Lung microvascular endothelial cell (primary cell): Measurements from ENCODE around the gene AGPAT2. TPM values are rescaled to one million over a fixed set of nuclear protein-coding genes. Genes with fewer than 3 reads are reported as not detected.
"Not testable (repeated sequence)": the region's sequence is repeated elsewhere in the genome, so short reads cannot be mapped to it uniquely, and the experiment has no call there.

ENCODE experiments used
- DNase-seq, 2 donors: peaks; one replicate each; pipeline versions ENCODE4 v3.0.0 to v3.0.0-alpha.2; 2010; ENCODE audit warnings: low read depth in 2 of 2
- total RNA-seq: library from RNA; depleted of rRNA; stranded (reverse); fragments of >200 nt; gene quantifications from 2 replicates; pipeline ENCODE4 v1.2.1, GENCODE V29; 2014

The AGPAT2 gene
- total RNA-seq, 1 donor from 2014 or later: 18.8 TPM

GRCh38 chr9:136720251-136720897 is 33.1 kb upstream of the AGPAT2 start:
- DNase-seq: peak in 1 of 2 donors; percentile 43

GRCh38 chr9:136719195-136719880 is 32.1 kb upstream of the AGPAT2 start:
- DNase-seq: peak in 1 of 2 donors; percentile 57

GRCh38 chr9:136718345-136719194 is 31.3 kb upstream of the AGPAT2 start:
- DNase-seq: no peak

- DNase-seq: no peak
Measured at GRCh38 chr9:136717399-136717798, 30.1 kb upstream of the AGPAT2 start.

GRCh38 chr9:136714893-136715274 is 27.6 kb upstream of the AGPAT2 start:
- no peak for DNase-seq

GRCh38 chr9:136714096-136714892 is 27.0 kb upstream of the AGPAT2 start:
- DNase-seq: peak; percentile 49 to 87

- peak in 1 of 2 donors; percentile 44 for DNase-seq
Measured at GRCh38 chr9:136713550-136713949, 26.3 kb upstream of the AGPAT2 start.

- no peak for DNase-seq
Measured at GRCh38 chr9:136712690-136713544, 25.7 kb upstream of the AGPAT2 start.

- DNase-seq: peak in 1 of 2 donors; percentile 59
Measured at GRCh38 chr9:136711751-136712689, 24.8 kb upstream of the AGPAT2 start, which contains the start of gene DIPK1B. DIPK1B (plus strand) TSS chr9:136712572; CDS start chr9:136712666, 94 bp downstream.

- DNase-seq: peak in 1 of 2 donors; percentile 67
Measured at GRCh38 chr9:136711219-136711648, 24.0 kb upstream of the AGPAT2 start.

GRCh38 chr9:136710543-136710942 is 23.3 kb upstream of the AGPAT2 start:
- no peak for DNase-seq

- no peak for DNase-seq
Measured at GRCh38 chr9:136709454-136710109, 22.3 kb upstream of the AGPAT2 start.

- DNase-seq: no peak
Measured at GRCh38 chr9:136707849-136708517, 20.7 kb upstream of the AGPAT2 start.

- no peak for DNase-seq
Measured at GRCh38 chr9:136707011-136707410, 19.8 kb upstream of the AGPAT2 start.

GRCh38 chr9:136705564-136705963 is 18.3 kb upstream of the AGPAT2 start:
- peak in 1 of 2 donors; percentile 74 for DNase-seq

- not testable (repeated sequence) for DNase-seq
Measured at GRCh38 chr9:136704741-136705140, 17.5 kb upstream of the AGPAT2 start.

GRCh38 chr9:136703276-136703860 is 16.1 kb upstream of the AGPAT2 start:
- no peak for DNase-seq

- no peak for DNase-seq
Measured at GRCh38 chr9:136701668-136702053, 14.4 kb upstream of the AGPAT2 start.
